22Rv1 (cell line): Measurements from ENCODE around the gene CACNB4.

ENCODE experiments used
- ZFX ChIP-seq: fragments of 450-650 bp; IDR thresholded peaks from 2 replicates; pipeline ENCODE4 v1.6.1; 2017; ENCODE audit warnings: antibody characterized with exemption, borderline replicate concordance
- TF ChIP-seq, protein P1 (sequence below): fragments of 450-650 bp; IDR thresholded peaks from 2 replicates; pipeline ENCODE4 v1.5.1; 2017; ENCODE audit warnings: mild to moderate bottlenecking

DNA sequence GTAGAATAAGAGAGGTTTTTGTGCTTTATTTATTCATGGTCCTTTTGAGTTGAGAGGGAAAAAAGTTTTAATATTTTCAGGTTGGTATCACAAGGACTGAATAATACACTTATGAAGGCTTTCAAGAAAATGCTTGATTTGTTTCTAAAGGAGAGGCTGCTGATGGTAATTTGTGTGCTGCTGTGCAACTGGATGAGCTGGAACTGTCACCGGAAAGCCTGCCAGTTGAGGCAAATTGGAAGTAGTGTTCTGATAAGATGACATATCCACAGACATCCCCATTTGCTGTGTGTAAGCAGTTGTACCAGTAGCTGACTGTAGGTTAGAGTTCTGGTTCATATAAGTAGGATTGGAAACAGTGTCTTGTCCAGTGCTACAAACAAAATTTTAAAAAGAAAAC lies 21.6 kb upstream of the CACNB4 start:
- TF ChIP-seq, protein P1, sequence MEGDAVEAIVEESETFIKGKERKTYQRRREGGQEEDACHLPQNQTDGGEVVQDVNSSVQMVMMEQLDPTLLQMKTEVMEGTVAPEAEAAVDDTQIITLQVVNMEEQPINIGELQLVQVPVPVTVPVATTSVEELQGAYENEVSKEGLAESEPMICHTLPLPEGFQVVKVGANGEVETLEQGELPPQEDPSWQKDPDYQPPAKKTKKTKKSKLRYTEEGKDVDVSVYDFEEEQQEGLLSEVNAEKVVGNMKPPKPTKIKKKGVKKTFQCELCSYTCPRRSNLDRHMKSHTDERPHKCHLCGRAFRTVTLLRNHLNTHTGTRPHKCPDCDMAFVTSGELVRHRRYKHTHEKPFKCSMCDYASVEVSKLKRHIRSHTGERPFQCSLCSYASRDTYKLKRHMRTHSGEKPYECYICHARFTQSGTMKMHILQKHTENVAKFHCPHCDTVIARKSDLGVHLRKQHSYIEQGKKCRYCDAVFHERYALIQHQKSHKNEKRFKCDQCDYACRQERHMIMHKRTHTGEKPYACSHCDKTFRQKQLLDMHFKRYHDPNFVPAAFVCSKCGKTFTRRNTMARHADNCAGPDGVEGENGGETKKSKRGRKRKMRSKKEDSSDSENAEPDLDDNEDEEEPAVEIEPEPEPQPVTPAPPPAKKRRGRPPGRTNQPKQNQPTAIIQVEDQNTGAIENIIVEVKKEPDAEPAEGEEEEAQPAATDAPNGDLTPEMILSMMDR = no peak
- TF ChIP-seq ZFX = no peak
